Measurements from ENCODE around the gene CHN1. TPM values are rescaled to one million over a fixed set of nuclear protein-coding genes. Genes with fewer than 3 reads are reported as not detected.

Gene CHN1
- total RNA-seq, 1 donor: 2.3 TPM

- no peak for TF ChIP-seq CTCF (IDR thresholded peaks at IDR 0.05; ENCODE audit: insufficient read depth, low read length)
- no peak for DNase-seq (ENCODE audit: low read depth)
- H3K4me3 ChIP-seq (ENCODE audit: low read depth, low read length): no peak overlapping the region
Measured at GRCh38 chr2:174781298-174781697, 223.9 kb downstream of the CHN1 start.

GRCh38 chr2:174780856-174781255 lies 224.3 kb downstream of the CHN1 start:
- no peak for DNase-seq (ENCODE audit: low read depth)
- H3K4me3 ChIP-seq (ENCODE audit: low read depth, low read length): no peak overlapping the region
- no peak for TF ChIP-seq CTCF (IDR thresholded peaks at IDR 0.05; ENCODE audit: insufficient read depth, low read length)

- H3K4me3 ChIP-seq (ENCODE audit: low read depth, low read length): no peak overlapping the region
- TF ChIP-seq CTCF (IDR thresholded peaks at IDR 0.05; ENCODE audit: insufficient read depth, low read length): no peak
- DNase-seq (ENCODE audit: low read depth): no peak
Measured at GRCh38 chr2:174780191-174780840, 224.9 kb downstream of the CHN1 start.

GRCh38 chr2:174779361-174779928 lies 225.7 kb downstream of the CHN1 start:
- no peak for TF ChIP-seq CTCF (IDR thresholded peaks at IDR 0.05; ENCODE audit: insufficient read depth, low read length)
- DNase-seq (ENCODE audit: low read depth): no peak
- no peak overlapping the region for H3K4me3 ChIP-seq (ENCODE audit: low read depth, low read length)

- peak; percentile 74 for DNase-seq (ENCODE audit: low read depth)
- no peak for TF ChIP-seq CTCF (IDR thresholded peaks at IDR 0.05; ENCODE audit: insufficient read depth, low read length)
- H3K4me3 ChIP-seq (ENCODE audit: low read depth, low read length): no peak overlapping the region
Measured at GRCh38 chr2:174778085-174778981, 226.8 kb downstream of the CHN1 start.

- no peak for TF ChIP-seq CTCF (IDR thresholded peaks at IDR 0.05; ENCODE audit: insufficient read depth, low read length)
- no peak overlapping the region for H3K4me3 ChIP-seq (ENCODE audit: low read depth, low read length)
- no peak for DNase-seq (ENCODE audit: low read depth)
Measured at GRCh38 chr2:174777347-174778084, 227.7 kb downstream of the CHN1 start.
